ENCODE measurements around the gene PLCG1. TPM values are rescaled to one million over a fixed set of nuclear protein-coding genes. Genes with fewer than 3 reads are reported as not detected.

Gene PLCG1
- total RNA-seq, 2 experiments from 2014 or later = 156 to 162 TPM

DNA sequence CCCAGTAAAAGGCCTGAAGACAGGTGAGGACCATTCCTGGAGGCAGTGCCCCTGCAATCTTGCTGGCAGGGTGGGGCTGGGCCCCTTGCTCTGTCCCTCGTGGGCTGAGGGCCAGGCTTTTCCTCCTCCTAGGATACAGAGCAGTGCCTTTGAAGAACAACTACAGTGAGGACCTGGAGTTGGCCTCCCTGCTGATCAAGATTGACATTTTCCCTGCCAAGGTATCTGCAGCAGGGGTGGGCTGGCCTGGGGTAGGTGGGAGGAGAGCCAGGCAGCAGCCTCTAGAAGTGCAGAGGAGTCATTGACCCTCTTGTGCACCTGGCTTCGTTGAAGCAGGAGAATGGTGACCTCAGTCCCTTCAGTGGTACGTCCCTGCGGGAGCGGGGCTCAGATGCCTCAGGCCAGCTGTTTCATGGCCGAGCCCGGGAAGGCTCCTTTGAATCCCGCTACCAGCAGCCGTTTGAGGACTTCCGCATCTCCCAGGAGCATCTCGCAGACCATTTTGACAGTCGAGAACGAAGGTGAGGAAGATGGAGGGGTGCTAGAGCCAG, 36.5 kb downstream of the PLCG1 start:
- peaks cover 22% of the 10 kb centered on the region for H3K36me3 Mint-ChIP-seq
- peaks cover 40% of the 10 kb centered on the region for H3K4me1 Mint-ChIP-seq
- H3K9me3 Mint-ChIP-seq = no peaks in the 10 kb centered on the region
- no peak overlapping the region for H3K27ac Mint-ChIP-seq
- H3K4me3 Mint-ChIP-seq = no peak overlapping the region
- no peaks in the 10 kb centered on the region for H3K27me3 Mint-ChIP-seq
- DNase-seq = no peak

DNA sequence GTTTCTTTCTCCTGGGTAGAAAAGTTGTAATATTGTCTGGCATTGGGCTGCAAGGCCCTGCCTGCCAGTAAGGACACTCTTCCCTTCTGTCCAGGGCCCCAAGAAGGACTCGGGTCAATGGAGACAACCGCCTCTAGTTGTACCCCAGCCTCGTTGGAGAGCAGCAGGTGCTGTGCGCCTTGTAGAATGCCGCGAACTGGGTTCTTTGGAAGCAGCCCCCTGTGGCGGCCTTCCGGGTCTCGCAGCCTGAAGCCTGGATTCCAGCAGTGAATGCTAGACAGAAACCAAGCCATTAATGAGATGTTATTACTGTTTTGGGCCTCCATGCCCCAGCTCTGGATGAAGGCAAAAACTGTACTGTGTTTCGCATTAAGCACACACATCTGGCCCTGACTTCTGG, 37.0 kb downstream of the PLCG1 start:
- Mint-ChIP-seq H3K27ac (peak overlapping the region; percentile 62), H3K9me3 (no peaks in the 10 kb centered on the region), H3K4me1 (peaks cover 42% of the 10 kb centered on the region), H3K4me3 (no peak overlapping the region), H3K36me3 (peaks cover 19% of the 10 kb centered on the region), H3K27me3 (no peaks in the 10 kb centered on the region)
- no peak for DNase-seq

DNA sequence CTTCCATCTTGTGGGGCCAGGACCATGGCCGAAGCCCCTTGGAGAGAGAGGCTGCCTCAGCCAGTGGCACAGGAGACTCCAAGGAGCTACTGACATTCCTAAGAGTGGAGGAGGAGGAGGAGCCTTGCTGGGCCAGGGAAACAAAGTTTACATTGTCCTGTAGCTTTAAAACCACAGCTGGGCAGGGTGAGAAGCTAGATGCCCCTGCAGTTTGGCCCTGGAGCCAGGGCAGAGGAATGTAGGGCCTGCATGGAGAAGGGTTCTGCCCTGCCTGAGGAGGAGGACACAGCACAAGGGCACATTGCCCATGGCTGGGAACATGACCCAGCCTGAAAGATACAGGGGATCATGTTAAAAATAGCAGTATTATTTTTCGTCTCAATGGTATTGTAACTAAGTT, 37.4 kb downstream of the PLCG1 start:
- Mint-ChIP-seq H3K27ac (peak overlapping the region; percentile 62), H3K4me3 (no peak overlapping the region), H3K36me3 (peaks cover 19% of the 10 kb centered on the region), H3K4me1 (peaks cover 39% of the 10 kb centered on the region), H3K9me3 (no peaks in the 10 kb centered on the region), H3K27me3 (no peaks in the 10 kb centered on the region)
- DNase-seq = no peak

GRCh38 chr20:41175201-41175651, 37.9 kb downstream of the PLCG1 start:
- H3K36me3 Mint-ChIP-seq = peaks cover 19% of the 10 kb centered on the region

GRCh38 chr20:41175727-41176330, 38.5 kb downstream of the PLCG1 start:
- H3K27ac Mint-ChIP-seq = peak overlapping the region; percentile 55
- H3K4me3 Mint-ChIP-seq = no peak overlapping the region
- peaks cover 33% of the 10 kb centered on the region for H3K4me1 Mint-ChIP-seq
- DNase-seq = no peak
- H3K9me3 Mint-ChIP-seq = no peaks in the 10 kb centered on the region
- no peaks in the 10 kb centered on the region for H3K27me3 Mint-ChIP-seq
- H3K36me3 Mint-ChIP-seq = peaks cover 14% of the 10 kb centered on the region

More at GRCh38 chr20:41175201-41175651, 37.9 kb downstream of the PLCG1 start:
- DNase-seq = no peak
- no peaks in the 10 kb centered on the region for H3K27me3 Mint-ChIP-seq
- H3K27ac Mint-ChIP-seq = peak overlapping the region; percentile 62
- no peaks in the 10 kb centered on the region for H3K9me3 Mint-ChIP-seq
- H3K4me3 Mint-ChIP-seq = no peak overlapping the region
- peaks cover 39% of the 10 kb centered on the region for H3K4me1 Mint-ChIP-seq

GRCh38 chr20:41176711-41177552, 39.6 kb downstream of the PLCG1 start:
- Mint-ChIP-seq H3K4me3 (no peak overlapping the region), H3K4me1 (peaks cover 28% of the 10 kb centered on the region), H3K27ac (peak overlapping the region; percentile 55), H3K36me3 (peaks cover 8% of the 10 kb centered on the region), H3K9me3 (no peaks in the 10 kb centered on the region), H3K27me3 (no peaks in the 10 kb centered on the region)
- DNase-seq = no peak

- no peak for DNase-seq
- H3K27ac Mint-ChIP-seq = no peak overlapping the region
These were observed 40.3 kb downstream of the PLCG1 start for GRCh38 chr20:41177636-41178035.

GRCh38 chr20:41178495-41178894, 41.2 kb downstream of the PLCG1 start:
- Mint-ChIP-seq H3K27me3 (no peaks in the 10 kb centered on the region), H3K4me3 (no peak overlapping the region), H3K36me3 (peaks cover 9% of the 10 kb centered on the region), H3K27ac (no peak overlapping the region), H3K9me3 (no peaks in the 10 kb centered on the region), H3K4me1 (peaks cover 23% of the 10 kb centered on the region)
- no peak for DNase-seq

More at GRCh38 chr20:41177636-41178035, 40.3 kb downstream of the PLCG1 start:
- no peaks in the 10 kb centered on the region for H3K9me3 Mint-ChIP-seq
- H3K36me3 Mint-ChIP-seq = peaks cover 9% of the 10 kb centered on the region
- no peak overlapping the region for H3K4me3 Mint-ChIP-seq
- H3K27me3 Mint-ChIP-seq = no peaks in the 10 kb centered on the region
- H3K4me1 Mint-ChIP-seq = peaks cover 26% of the 10 kb centered on the region

DNA sequence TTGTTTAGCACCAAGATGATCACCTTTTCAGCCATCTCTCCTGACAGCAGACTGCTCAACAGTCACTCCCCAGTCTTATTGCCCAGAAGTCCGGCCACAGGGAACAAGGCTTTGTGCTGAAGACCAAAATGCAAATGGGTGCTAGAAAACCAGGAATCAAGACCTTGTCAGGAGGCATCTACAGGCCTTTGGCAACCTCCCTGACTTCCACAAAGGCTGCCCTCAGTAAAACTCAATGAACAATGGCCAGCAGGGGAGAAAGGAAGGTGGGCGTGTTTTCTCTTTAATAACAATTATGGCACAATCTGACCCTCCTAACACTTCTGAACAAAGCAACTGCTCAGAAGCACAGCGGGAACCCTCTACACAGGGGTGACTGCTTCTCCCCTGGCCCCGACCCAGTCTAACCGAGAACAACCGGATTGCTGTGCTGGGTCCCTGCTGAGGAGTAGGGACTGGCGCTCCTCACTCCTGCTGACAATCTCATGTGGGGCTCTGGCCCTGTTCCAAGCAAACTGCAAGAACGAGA, 41.6 kb downstream of the PLCG1 start:
- Mint-ChIP-seq H3K36me3 (peaks cover 7% of the 10 kb centered on the region), H3K4me3 (no peak overlapping the region), H3K27me3 (no peaks in the 10 kb centered on the region), H3K9me3 (no peaks in the 10 kb centered on the region), H3K27ac (peak overlapping the region; percentile 56), H3K4me1 (peaks cover 21% of the 10 kb centered on the region)
- DNase-seq = no peak

DNA sequence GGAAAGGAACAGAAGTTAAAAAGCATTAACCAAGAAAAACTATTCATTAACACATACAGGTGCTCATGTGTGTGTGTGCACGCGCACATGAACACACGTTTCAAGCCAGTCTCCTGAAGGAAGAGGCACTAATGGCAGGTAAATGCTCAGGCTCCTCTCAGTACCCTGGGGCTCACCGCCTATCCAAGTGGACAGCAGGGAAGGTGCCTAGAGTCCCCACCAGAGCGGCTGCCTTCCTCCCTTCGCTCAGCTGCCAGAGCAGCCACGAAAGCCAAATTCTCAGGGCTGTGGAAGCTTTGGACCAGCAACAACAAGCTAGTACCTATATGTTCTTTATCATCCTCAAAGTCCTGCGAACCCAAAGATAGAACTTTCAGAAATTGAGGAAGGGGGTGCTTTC, 42.6 kb downstream of the PLCG1 start:
- H3K4me1 Mint-ChIP-seq = peaks cover 19% of the 10 kb centered on the region
- no peaks in the 10 kb centered on the region for H3K9me3 Mint-ChIP-seq
- no peak overlapping the region for H3K27ac Mint-ChIP-seq
- no peaks in the 10 kb centered on the region for H3K27me3 Mint-ChIP-seq
- peaks cover 7% of the 10 kb centered on the region for H3K36me3 Mint-ChIP-seq
- no peak overlapping the region for H3K4me3 Mint-ChIP-seq
- DNase-seq = no peak

- Mint-ChIP-seq H3K4me3 (peak overlapping the region; percentile 4), H3K9me3 (no peaks in the 10 kb centered on the region), H3K36me3 (peaks cover 7% of the 10 kb centered on the region), H3K27ac (peak overlapping the region; percentile 35), H3K27me3 (no peaks in the 10 kb centered on the region), H3K4me1 (peaks cover 18% of the 10 kb centered on the region)
- no peak for DNase-seq
These were observed 43.4 kb downstream of the PLCG1 start for GRCh38 chr20:41180599-41181333.

- peaks cover 14% of the 10 kb centered on the region for H3K4me1 Mint-ChIP-seq
- H3K9me3 Mint-ChIP-seq = no peaks in the 10 kb centered on the region
- no peak overlapping the region for H3K27ac Mint-ChIP-seq
- H3K4me3 Mint-ChIP-seq = no peak overlapping the region
- H3K27me3 Mint-ChIP-seq = no peaks in the 10 kb centered on the region
- H3K36me3 Mint-ChIP-seq = peaks cover 5% of the 10 kb centered on the region
- DNase-seq = no peak
These were observed 44.2 kb downstream of the PLCG1 start for GRCh38 chr20:41181567-41181966.

DNA sequence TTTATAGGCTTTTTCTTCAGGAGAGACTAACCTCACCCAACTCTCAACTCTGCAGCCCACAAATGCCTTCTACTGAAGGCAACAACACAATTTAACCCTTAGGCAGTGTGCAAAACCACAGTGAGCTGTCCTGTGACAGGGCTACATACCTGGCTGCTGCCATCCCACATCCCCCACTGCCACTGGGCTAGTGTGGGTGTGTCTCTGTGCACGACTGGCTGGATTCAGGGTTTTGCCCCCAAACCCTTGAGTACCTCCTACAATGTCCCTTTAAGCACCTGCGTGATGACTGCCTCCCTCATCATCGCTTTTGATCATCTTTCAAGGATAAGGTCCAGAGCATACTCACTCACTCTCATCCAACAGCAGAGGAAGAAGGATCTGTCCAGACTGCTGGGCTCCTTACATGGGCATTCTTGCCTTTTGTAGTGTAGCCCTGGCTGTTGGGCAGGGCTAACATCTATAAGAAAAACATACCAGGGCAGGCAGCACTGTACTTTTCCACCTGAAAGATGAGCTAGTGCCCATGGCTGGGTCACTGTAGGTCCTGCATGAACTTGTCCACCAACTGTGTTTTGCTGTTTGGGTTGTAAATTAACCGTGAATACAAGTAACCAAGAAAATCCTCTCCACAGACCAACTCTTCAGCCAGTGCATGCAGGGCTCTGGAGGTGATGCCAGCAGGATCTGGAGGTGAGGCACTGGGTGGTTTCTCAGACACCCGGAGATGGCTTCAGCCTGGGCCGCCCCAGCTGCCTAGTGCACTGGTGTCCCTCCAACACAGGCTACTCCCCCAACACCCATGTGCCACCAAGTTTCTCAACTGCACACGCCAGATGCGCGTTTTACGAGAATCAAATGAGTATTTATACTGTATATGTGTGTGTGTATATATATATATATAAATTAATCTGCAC, 45.2 kb downstream of the PLCG1 start:
- H3K36me3 Mint-ChIP-seq = peaks cover 4% of the 10 kb centered on the region
- H3K27ac Mint-ChIP-seq = peak overlapping the region; percentile 4
- H3K4me1 Mint-ChIP-seq = peaks cover 12% of the 10 kb centered on the region
- no peaks in the 10 kb centered on the region for H3K27me3 Mint-ChIP-seq
- H3K9me3 Mint-ChIP-seq = peaks cover 1% of the 10 kb centered on the region
- no peak for DNase-seq
- no peak overlapping the region for H3K4me3 Mint-ChIP-seq

DNA sequence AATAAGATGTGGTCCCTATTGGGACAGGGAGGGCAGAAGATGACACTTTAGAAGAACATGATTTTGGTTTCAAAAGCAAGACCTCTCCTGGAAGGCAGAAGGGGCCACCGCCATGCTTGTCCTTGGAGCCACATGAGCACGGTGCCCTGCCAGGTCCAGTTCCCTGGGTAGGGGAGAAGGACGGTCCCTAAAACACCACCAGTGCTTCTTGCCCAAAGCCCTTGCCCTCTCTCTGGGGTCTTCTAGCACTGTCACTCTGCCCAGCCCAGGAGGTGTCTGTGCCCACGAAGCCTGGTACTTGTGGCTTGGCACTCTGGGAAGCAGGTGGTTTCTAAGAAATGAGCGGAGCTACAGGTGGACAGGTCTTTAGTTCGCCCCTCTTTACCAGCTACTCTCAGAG, 46.0 kb downstream of the PLCG1 start:
- H3K27me3 Mint-ChIP-seq = no peaks in the 10 kb centered on the region
- peaks cover 1% of the 10 kb centered on the region for H3K9me3 Mint-ChIP-seq
- no peak for DNase-seq
- H3K36me3 Mint-ChIP-seq = peaks cover 4% of the 10 kb centered on the region
- peaks cover 12% of the 10 kb centered on the region for H3K4me1 Mint-ChIP-seq
- no peak overlapping the region for H3K4me3 Mint-ChIP-seq
- H3K27ac Mint-ChIP-seq = no peak overlapping the region

Measured in activated naive CD8-positive, alpha-beta T cell treated with anti-CD3 and anti-CD28 coated beads for 36 hours (primary cell).